Purkinje cell (primary cell): ENCODE measurements around the gene NAA15. TPM values are rescaled to one million over a fixed set of nuclear protein-coding genes. Genes with fewer than 3 reads are reported as not detected.

Source experiments
- polyA plus RNA-seq: library from polyadenylated mRNA; unstranded; fragments of >200 nt; fragmentation: Nextera tagmentation; gene quantifications from 2 replicates; pipeline ENCODE4 v1.2.1, GENCODE V29; 2014

NAA15 gene
- 23.0 and 25.1 TPM in 2 replicates for polyA plus RNA-seq

GRCh38 chr4:139301113-139301820 is at the start of gene NAA15:
NAA15 (plus strand) TSS chr4:139301505; CDS start chr4:139301778, 273 bp downstream.

DNA sequence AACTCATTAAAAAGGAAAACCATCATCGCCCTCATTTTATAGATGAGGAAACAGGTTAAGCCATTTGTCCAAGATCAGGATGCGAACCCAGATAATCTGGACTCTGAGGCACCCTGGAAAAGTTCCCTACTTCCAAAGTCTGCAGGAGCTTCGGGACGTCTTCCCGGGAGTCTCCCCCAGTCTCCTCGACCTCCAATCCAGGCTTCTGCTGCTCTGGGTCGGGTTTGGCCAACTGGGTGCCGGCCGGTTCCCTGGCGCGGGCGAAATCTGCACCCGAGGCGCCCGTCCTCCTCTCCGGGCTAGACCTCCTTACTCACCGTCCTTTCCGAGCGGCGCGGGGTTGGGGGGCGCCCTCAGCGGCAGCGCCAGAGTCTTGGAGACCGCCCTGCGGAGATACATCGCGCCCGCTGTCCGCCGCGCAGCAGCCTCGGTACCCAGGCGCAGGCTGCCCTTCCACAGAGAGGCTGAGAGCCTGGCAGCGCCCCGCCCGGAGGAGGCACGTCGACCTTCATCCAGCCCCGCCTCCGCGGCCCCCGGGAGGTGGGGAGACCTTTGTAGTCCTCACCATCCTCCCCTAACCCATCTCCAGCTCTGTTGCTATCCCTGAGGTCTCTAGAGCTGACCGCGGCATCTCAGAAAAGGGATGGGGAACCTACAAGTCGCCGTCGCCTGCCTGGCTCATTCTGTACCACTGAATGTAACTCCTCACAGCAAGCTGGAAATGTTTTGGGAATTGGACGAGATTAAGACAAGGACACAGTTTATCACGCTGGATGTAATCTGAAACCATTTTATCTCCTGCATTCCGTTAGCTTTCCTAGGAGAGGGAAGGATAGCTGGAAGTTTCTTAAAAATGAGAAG is 21.3 kb upstream of the NAA15 start, which contains the start of gene MGARP:
MGARP (minus strand) TSS at position 466 of the 861 bp plus-strand sequence; CDS start at position 399, 67 bp downstream.

GRCh38 chr4:139301821-139302611 is 711 bp downstream of the NAA15 start, which contains the start of gene NDUFC1:
NDUFC1 (minus strand) TSS chr4:139302477; CDS start chr4:139295798, 6,679 bp downstream.

DNA sequence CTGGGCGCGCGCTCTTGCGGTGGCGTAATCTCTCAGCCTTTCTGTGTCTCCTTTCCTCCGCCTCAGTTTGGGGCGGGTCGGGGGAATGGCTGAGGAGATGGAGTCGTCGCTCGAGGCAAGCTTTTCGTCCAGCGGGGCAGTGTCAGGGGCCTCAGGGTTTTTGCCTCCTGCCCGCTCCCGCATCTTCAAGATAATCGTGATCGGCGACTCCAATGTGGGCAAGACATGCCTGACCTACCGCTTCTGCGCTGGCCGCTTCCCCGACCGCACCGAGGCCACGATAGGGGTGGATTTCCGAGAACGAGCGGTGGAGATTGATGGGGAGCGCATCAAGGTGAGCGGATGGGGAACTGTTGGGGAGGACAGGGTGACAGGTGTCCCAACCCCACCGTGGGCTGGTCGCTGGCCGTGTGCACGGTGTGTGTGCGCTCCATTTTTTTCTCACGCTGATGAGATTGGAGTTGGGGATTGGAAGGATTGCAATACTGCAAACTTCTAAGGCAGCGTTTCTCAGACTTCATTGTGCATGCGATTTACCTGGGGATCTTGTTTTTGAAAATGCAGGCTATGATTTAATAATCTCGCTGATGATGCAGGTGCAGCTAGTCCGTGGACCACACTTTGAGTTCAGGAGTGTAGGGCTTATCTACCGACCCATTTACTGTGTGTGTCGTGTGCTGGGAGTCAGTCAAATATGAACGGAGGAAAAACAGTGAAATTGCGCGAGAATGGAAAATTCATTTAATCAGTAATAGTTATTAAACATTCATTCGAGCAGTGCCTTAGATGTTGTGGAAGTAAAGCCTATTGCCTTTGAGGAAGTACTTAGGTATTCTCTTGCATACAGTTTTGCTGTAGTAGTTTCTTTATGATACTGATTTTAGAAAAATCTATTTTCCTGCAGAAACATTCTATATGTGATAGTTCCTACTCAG is 153.1 kb downstream of the NAA15 start, which contains the start of gene RAB33B:
RAB33B (plus strand) TSS at position 11 of the 935 bp plus-strand sequence; CDS start at position 86, 75 bp downstream.

Other genes starting within 250 kb of the NAA15 start
- gene ELF2, start 124.3 kb upstream of the NAA15 start, polyA plus RNA-seq = 13.3 and 15.2 TPM in 2 replicates
- 0.77 and 9.5 TPM in 2 replicates for gene MGARP, start 21.3 kb upstream of the NAA15 start, polyA plus RNA-seq
- gene NDUFC1, start 972 bp downstream of the NAA15 start, polyA plus RNA-seq = 511 and 517 TPM in 2 replicates
- 7.3 and 10.4 TPM in 2 replicates for gene RAB33B, start 152.6 kb downstream of the NAA15 start, polyA plus RNA-seq